NCI-H1105 (cell line): ENCODE measurements around the gene ANO1.

Experiments used
- DNase-seq: peaks from one replicate; lab custom pipeline; 2025; lab: John Stamatoyannopoulos, UW

The ANO1 gene

DNA sequence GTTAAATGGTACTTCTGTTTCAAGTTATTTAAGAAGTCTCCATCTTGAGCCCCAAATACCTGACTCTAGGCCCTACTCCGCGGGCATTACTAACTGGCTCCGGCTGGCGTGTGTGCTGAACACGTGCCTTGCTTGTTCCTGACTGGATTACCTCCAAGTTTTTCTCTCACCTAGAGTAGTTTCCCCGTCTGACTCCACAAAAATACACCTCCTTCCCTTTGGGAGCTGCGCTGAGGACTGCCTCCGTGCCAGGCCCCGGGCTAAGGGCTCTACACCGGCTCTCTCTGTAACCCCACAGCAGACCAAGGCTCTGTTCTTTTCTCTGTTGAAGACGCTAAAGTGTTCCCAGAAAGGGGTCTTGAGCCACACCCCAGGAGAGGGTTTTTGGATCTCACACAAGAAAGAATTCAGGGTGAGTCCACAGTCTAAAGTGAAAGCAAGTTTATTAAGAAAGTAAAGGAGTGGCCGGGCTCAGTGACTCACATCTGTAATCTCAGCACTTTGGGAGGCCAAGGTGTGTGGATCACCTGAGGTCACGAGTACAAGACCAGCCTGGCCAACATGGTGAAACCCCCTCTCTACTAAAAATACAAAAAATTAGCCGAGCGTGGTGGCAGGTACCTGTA lies 61.8 kb downstream of the ANO1 start:
- no peak for DNase-seq

DNA sequence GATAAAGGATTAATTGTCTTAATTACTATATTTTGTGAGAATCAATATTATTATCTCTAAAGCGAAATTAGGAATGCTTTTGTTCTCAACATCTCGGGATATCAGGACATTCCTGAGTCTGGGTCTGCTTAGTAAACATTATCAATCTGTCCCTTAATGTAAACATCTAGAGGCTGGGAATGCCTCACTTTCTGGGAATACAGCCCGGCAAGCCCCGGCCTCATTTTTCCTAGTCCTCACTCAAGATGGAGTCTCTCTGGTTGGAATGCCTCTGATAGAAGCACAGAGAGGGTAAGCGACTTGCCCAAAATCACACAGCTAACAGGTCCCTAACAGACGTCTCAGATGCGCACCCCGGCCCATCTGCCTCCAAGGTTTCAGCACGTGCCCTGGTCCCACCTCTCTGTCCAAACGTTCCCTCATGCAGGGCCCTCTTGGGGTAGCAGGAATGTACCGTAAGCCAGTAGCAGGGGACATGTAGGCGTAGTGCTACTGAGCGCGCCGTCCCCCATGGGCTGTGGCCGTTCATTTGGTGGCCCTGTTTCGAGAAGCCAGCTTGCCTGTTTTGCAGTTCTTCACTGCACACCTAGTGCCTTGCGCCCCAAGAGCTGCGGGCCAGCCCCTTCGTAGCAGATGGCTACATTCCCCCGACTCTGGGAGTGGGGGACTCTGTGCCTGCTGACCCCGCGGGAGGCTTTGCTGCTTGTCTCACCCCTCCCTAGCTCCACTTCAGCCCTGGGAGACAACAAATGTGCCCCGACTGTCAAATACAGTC lies 62.8 kb downstream of the ANO1 start:
- no peak for DNase-seq

DNA sequence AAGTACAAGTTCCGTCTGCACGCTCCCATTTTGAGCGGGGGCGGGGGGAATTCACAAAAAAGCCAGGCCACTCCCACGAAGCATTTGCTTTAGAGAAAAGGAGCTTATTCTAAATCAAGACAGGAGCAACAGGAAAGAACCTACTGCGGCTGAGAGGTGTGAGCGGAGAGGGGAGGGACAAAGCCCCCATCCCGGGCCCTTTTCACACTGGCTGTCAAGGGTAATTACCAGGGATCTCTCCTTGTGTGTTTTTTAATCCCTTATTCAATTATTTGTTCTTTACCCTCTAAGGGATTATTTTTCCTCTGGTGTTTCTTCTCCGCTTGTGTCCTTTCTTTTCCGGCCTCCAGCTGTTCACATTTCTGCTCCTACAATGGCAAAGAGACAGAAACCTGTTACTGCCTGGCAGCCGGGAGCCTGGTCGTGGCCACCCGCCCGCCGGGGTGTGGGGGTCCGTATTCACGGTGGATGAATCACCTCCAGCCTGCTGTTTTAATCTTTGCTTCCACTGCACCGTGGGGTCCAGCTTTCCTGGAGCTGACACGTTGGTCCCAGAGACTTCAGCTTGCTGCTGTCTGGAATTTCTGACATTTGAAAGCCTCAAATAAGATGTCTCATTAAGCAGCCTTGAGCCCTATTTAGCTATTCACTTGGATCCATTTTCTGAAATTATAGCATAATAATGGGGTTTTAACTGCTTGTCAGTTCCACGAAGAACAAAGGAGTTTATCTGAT lies 63.5 kb downstream of the ANO1 start:
- DNase-seq = no peak

DNA sequence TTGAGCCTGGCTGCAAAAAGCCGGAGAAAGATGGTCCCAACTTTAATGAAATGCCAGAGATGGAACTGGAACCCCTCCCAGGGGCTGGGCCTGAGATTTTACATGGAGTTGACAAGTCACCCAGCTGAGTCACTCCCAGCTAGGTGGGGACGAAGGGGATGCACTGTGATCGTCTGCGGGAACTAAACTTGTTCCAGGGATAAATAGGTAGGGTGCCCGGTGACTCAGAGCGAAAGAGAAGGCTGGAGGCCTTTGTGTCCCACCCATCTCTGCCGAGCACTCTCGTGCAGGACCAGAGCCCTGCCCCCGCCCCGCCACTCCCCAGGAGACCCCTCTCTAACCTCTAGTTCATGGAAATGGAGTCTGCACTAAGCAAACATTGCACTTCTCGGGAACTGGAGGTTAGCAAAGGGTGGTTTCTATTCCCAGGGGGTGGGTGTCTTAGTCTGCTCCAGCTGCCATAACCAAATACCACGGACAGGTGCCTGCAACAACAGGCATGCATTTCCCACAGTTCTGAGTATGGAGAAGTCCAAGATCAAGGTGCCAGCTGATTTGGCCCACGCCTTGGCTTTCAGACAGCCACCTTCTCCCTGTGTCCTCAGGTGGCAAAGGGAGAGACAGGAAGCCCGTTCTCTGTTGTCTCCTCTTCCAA lies 64.2 kb downstream of the ANO1 start:
- DNase-seq = no peak

DNA sequence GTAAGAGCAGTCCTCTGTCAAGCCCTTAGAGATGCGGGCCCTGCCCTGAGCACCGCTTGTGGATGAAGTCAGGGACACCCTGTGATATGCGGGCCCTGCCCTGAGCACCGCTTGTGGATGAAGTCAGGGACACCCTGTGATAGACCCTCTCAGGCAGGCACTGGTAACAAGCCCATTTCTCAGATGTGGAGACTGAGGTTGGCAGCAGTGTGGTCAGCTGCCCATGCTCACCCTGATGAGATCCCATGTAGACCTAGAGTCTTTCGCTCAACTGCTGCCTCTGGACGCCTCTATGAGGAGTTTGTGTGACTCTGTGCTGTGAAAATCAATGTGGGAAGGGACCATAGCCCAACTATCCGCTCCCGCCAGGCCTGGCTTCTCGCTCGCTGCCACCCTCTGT lies 66.1 kb downstream of the ANO1 start:
- no peak for DNase-seq

DNA sequence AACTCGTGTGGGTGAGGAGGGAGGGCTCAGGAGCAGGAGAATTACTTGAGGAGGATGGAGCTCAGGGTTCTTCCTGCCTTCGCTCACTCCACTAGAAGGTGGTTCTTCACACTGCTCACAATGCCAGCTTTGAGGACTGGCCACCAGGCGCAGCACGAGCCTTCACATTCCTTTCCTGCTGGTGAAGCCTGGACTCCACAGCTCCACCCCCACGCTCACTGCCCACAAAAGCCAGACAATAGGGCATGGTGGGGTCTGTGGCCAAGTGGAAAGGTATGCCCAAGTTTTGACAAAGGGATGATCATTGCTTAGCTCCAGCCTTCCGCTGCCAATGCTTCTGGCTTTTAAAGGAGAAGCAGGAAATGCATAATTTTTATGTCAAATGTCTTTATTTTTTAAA lies 67.0 kb downstream of the ANO1 start:
- no peak for DNase-seq

DNA sequence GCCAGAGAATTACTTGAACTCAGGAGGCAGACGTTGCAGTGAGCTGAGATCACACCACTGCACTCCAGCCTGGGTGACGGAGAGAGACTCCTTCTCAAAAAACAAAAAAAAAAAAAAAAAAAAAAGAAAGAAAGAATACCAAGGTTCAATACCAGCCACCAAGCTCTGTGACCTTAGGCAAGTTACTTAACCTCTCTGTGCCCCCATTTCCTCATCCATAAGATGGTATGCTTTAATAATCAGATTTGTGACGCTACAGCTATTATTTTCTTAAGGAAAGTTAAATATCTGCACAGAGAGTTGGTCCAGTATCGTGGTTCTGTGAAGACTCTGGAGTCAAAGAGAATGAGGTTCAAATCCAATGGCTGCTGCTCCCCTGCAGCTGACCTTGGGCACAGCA lies 67.7 kb downstream of the ANO1 start:
- DNase-seq = no peak

DNA sequence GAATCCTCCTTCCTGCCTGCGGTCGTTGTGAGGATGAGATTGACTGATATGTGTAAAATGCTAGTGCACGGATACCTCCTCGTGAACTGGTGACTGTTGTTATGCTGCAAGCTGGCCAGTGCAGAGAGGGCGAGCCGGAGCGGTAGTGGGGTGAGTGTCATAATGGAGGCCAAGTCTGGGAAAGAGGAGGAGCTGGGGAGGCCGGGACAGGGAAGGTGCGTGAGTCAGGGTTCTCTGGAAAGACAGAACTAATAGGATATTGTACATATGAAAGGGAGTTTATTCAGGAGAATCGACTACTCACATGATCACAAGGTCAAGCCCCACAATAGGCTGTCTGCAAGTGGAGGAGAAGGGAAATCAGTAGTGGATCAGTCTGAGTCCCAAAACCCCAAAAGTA lies 68.2 kb downstream of the ANO1 start:
- DNase-seq = no peak

DNA sequence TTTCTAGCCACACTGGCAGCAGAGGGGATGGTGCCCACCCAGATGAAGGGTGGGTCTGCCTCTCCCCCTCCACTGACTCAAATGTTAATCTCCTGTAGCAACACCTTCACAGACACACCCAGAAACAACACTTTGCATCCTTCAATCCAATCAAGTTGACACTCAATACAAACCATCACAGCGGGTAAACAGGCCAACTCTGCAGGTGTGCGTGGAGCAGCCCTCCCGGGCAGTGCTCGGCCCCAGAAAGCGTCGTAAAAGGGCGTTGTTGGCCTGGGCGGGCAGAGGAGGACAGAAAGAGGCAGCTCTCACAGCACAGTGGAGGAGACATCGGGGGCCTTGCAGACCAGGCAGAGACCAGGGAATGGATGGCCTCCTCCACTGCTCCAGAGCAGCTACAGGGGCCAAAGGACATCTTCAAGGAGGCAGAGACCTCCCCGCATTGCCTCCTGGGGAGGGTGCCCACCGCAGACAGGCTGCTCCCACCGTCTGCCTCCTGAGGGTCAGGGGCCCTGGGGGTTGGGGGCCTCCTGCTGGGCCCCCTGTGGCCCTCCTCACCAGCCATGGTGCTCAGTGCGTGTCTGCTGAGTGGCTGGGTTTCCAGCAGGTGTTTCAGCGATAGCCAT lies 68.9 kb downstream of the ANO1 start:
- no peak for DNase-seq

DNA sequence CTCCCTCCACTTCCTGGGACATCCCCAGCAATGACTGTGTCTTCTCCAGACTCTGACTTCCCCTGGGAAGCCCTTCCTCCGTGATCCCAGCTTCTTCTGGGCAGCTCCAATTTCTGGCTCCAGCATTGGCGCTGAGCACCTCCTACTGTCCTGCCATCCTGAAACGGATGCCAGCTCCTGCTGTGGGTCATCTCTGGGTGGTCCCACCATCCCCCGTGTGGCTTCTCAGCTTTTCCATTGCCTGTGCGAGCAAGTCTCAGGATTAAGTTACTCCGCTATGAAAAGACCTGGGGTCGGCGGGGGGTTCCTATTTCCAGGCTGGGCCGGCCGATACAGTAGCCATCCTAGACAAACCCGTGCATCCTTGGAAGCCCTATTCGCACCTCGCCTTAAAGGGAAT lies 69.6 kb downstream of the ANO1 start:
- DNase-seq = no peak

DNA sequence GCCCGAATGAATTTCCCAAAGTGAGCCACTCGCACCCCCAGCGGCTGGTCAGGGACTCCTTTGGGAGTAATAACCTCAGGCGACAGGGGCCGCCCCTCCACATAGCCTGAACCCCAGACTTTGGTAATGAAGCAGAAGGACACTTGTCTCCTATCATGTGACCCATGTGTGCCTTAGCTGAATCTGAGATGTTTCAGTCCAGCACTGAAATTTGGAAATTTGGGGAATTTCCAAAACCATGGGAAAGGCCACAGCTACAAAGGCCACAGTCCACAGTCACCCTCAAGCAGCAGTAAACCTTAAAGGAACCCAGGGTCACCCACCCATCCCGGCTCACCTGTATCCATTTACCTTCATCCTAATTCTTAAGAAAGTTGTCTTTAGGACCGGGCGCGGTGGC lies 73.6 kb downstream of the ANO1 start:
- DNase-seq = no peak

DNA sequence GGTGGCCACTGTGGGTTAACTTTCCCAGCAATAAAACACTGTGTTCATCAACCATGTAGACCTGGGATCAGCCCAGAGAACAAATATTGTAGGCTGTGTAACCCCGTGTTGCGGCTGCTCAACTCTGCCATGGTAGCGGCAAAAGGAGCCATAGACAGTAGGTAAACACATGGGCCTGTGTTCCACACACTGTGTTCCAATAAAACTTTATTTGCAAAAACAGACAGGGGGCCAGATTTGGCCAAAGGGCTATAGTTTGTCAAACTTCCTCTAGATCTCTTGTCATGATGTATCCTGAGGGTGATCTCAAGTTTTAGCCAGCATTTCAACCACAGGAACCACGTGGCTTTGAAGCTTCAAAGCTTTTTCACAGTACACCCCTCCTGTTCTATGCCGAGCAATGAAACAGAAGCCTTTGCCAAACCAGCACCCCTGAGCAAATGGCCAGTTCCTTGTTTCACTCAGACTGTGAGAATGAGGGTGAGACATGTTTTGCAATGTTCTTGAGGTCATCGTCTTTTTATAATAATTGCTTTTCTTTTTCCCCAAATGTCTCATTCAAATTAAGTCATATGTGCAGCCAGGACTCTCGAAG lies 75.1 kb downstream of the ANO1 start:
- DNase-seq = no peak

DNA sequence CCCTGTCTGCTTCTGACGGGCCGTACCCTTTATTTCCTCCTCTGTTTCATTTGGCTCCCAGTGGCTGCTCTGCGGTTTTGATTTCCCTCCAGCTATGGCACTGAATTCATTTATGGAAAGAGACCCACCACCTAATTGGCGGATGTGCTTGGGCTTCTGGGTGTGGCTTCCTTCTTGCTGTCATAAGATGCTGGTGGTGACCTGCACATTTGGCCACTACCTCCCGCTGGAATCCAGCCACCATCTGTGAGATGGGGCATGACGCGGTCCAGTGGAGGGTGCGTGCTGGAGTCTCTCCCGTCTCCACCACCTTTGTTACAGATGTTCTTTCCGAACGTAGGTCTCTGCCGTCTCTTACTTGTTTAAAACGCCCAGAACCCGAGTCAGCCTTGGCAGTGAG lies 77.3 kb downstream of the ANO1 start:
- DNase-seq = no peak

DNA sequence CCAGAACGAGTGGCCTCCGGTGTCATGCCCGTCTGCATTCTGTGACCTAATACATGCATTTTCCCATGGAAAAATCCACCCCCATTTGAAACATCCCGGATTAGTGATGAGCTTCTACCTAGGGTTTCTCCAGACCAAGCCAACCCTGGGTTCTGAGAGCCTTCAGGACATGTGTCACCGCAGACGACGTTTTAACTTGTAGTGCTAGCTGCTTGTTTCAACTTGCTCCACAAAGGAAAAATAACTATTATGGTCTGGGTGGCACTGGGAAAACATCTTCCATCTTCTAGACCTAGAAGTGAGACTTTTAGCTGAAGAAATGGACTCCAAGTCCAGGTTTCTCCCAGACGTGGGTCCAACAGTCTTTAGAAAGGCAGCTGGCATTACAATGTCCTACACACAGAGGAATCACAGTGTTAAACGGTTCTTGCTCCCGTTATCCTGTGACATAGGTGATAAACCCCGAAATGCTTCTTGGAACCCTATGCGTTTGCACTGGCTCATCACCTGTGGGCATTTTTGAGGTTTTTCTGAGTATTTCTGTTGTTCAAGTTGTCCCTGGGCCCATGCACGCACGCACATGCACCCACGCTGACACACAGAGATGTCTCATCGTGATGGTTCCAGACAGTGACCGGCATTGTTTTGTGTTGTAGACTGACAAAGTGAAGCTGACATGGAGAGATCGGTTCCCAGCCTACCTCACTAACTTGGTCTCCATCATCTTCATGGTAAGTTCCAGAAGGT lies 78.3 kb downstream of the ANO1 start:
- DNase-seq = no peak

DNA sequence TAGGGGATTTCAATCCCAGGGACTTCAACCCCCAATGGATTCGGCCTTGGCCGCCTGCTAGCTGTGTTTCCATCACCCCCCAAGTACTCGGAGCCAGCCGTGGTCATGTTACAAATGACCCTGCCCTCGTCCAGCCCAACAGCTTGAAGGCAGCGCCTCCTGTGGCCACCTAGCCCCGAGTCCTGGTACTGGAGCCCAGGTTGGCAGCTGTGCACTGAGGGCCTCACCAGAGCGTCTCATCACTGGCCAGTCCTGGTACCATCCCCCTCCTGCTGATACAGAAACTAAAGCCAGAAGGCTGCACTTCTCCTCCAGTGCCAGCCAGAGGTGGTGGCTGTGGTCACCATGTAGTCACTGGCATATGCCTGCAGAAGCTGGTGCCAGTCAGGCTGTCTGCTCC lies 80.1 kb downstream of the ANO1 start:
- DNase-seq = no peak

DNA sequence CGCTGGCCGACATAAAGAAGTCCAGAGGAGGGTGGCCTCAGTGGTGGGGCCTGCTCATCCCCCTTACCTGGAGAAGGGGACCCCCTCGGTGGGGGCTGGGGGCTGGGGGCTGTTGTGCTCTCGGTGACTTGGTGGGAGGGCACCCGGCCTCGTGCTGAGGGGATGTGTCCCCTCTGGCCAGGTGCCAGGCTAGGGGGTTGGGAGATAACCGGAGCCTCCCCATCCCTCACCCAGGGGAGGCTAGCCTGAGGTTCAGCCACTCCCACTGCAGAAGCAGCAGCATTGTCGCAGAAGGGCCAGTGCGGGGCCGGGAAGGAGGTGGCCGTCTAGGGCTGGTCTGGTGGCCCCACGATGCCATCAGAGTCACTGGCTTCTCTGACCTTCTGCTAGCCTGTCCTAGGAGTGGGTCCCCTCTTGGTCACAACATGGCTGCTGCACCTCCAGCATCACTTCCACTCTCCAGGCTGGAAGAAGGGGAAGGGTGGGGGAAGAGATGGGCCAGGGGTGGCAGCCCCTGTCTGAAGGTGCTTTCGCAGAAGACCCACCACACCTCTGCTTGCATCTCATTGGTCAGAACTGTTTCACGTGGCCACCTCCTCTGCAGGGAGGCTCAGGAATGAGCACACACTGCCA lies 80.8 kb downstream of the ANO1 start:
- DNase-seq = no peak

DNA sequence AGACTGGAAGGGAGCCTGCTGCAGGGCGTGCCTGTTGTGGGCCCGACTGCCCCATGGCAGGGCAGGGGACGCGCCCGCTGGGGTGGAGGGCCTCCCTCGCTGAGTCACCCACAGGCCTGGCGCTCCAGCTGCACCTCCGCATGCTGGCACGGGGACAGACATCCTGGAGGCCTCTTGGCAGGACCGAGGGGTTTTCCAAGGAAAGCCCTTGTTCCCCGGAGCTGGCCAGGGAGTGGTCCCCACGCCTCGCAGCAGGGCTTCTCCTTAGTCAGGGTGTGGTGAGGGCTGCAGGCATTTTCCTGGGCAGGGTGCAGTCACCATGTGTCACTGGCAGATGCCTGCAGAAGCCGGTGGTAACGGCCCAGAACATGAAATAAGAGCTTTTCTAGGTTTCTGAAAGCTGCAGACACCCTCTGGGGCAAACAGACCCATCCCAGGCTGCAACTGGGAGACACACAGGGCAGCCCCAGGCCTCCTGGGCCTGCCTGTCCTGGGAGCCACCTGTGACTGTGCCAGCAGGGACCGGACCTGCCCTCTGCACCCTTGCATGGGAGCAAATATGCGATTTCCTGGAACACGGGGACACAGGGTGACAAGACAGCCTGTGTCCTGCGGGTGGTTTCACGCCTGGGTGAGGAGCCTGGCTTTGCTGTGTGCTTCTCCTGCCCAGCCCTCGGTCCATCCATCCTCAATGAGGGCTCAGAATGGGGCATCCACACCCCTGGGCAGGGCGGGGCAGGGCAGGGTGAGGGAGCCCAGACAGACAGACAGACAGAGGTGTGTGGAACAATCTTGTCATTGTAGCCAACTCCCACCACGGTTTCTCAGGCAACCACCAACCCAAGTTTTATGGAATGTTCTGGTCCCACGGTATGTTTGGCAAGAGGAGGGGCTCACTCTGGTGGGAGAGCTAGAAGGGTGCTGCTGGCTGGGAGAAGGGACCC lies 81.8 kb downstream of the ANO1 start:
- no peak for DNase-seq

DNA sequence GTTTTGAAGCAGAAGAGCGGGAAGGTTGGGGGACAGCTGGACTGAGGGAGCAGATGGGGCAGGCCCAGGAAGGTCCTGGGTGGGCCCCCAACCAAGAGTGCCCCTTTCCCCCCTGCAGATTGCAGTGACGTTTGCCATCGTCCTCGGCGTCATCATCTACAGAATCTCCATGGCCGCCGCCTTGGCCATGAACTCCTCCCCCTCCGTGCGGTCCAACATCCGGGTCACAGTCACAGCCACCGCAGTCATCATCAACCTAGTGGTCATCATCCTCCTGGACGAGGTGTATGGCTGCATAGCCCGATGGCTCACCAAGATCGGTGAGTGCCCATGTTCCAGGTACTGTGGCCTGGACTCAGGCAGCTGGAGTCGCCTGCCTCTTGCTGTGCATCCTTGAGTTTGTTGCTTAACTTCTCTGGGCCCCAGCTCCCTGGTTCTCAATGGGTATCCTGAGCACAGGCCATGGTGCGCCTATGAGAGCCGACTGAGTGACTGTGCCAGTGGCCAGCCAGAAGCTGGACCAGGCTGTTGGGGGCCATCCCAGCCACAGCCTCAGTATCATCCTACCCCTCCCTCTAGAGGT lies 83.0 kb downstream of the ANO1 start:
- DNase-seq = no peak

DNA sequence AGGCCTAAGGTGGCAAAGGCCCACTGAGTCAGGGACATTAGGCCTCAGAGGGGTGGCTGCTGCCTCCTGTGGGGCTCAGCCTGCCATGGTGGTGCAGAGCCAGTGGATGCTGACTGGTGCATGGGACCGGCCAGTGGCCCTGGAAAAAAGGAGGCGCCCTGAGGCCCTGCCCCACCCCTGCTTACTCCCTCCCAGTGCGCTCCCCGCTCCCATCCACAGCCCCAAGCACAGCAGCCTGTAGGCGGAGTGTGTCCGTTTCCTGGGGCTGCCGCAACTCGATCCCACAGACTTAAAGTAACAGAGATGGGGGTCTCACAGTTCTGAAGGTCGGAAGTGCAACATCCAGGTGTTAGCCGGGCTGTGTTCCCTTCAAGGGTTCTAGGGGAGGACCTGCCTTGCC lies 86.6 kb downstream of the ANO1 start:
- DNase-seq = no peak
